HG02870 (cell line): ENCODE measurements around the gene PNRC2.

ENCODE experiments used
- ATAC-seq: cut with Tn5 transposase; IDR thresholded peaks from one replicate; pipeline ENCODE4 v1.9.1; 2021; ENCODE audit warnings: mild to moderate bottlenecking, moderate library complexity; ENCODE audit not compliant: unreplicated experiment

Gene PNRC2

GRCh38 chr1:23959461-23960290 is at the start of gene PNRC2:
Gene PNRC2 (plus strand): TSS chr1:23959828. CDS start chr1:23961458, 1,630 bp downstream.
- peak; percentile 64 for ATAC-seq

GRCh38 chr1:23910144-23910543 is 49.5 kb upstream of the PNRC2 start:
- no peak for ATAC-seq

GRCh38 chr1:23910553-23911246 is 48.9 kb upstream of the PNRC2 start:
- no peak for ATAC-seq

- ATAC-seq: no peak
These were observed 47.7 kb upstream of the PNRC2 start for GRCh38 chr1:23911921-23912320.

- no peak for ATAC-seq
These were observed 46.3 kb upstream of the PNRC2 start, which contains the start of gene CNR2 for GRCh38 chr1:23913212-23913880. Gene CNR2 (minus strand): TSS chr1:23913362. CDS start chr1:23875617, 37,745 bp downstream.

GRCh38 chr1:23914921-23915320 is 44.7 kb upstream of the PNRC2 start:
- ATAC-seq: no peak

- ATAC-seq: no peak
These were observed 44.2 kb upstream of the PNRC2 start for GRCh38 chr1:23915466-23915865.

GRCh38 chr1:23916209-23917131 is 43.2 kb upstream of the PNRC2 start:
- peak; percentile 64 for ATAC-seq

GRCh38 chr1:23922321-23922943 is 37.2 kb upstream of the PNRC2 start:
- no peak for ATAC-seq

GRCh38 chr1:23923592-23924499 is 35.8 kb upstream of the PNRC2 start:
- ATAC-seq: no peak

- ATAC-seq: no peak
These were observed 35.0 kb upstream of the PNRC2 start for GRCh38 chr1:23924601-23925000.

- ATAC-seq: no peak
These were observed 34.3 kb upstream of the PNRC2 start for GRCh38 chr1:23925279-23925678.

GRCh38 chr1:23927097-23927496 is 32.5 kb upstream of the PNRC2 start:
- ATAC-seq: no peak

GRCh38 chr1:23928789-23929188 is 30.8 kb upstream of the PNRC2 start:
- ATAC-seq: no peak

- no peak for ATAC-seq
These were observed 29.4 kb upstream of the PNRC2 start for GRCh38 chr1:23930270-23930669.

GRCh38 chr1:23930861-23931490 is 28.7 kb upstream of the PNRC2 start:
- no peak for ATAC-seq

GRCh38 chr1:23931491-23931880 is 28.1 kb upstream of the PNRC2 start:
- no peak for ATAC-seq

GRCh38 chr1:23936481-23937176 is 23.0 kb upstream of the PNRC2 start:
- no peak for ATAC-seq
